HepG2 (cell line): ENCODE data around the gene MAN1C1. TPM values are rescaled to one million over a fixed set of nuclear protein-coding genes. Genes with fewer than 3 reads are reported as not detected.
A peak's percentile ranks its signal among the peaks of the same experiment; 100 is the strongest.

Experiments
- ATAC-seq: fragments of 200-7000 bp; cut with Tn5 transposase; 3 replicates; pipeline ENCODE4 v1.9.1; 2020; ENCODE audit warnings: mild to moderate bottlenecking, moderate library complexity
- BruUV-seq: library from RNA; stranded (reverse); fragments of 400-500 nt; replicated peaks from 2 replicates; lab custom pipeline; 2021; lab: Mats Ljungman, UMichigan
- CTCF ChIA-PET: fragments of 300-600 bp; formaldehyde crosslinking; extraction: SDS; loops from one replicate; lab custom pipeline; 2021; ENCODE audit warnings: low total read pairs, inconsistent platforms, low intra/inter-chr PET ratio; lab: Yijun Ruan, JAX
- POLR2A ChIA-PET: fragments of 350-600 bp; sonication (Branson Sonifier 250); formaldehyde crosslinking; loops from one replicate; lab custom pipeline; 2020; ENCODE audit warnings: antibody characterized with exemption, inconsistent platforms; lab: Yijun Ruan, JAX
- DNase-seq: peaks from one replicate; pipeline ENCODE4 v3.0.0-alpha.2; 2015; ENCODE audit warnings: low spot score
- FAIRE-seq: peaks from 3 replicates; lab custom pipeline; 2011; peaks lifted over from hg19 to GRCh38; lab: Jason Lieb, UNC
- H2AFZ ChIP-seq: one replicate; pipeline ENCODE4 v1.6.1; 2011; ENCODE audit warnings: low read length, inconsistent platforms
- H3K27ac ChIP-seq: fragments of 300-600 bp; 3 replicates; pipeline ENCODE4 v1.8.0; 2011; ENCODE audit warnings: mixed run types, mild to moderate bottlenecking, mixed read lengths, low read length, inconsistent platforms; ENCODE audit not compliant: insufficient read depth; ENCODE audit errors: extremely low read length
- H3K27me3 ChIP-seq, 2 experiments: fragments of 200-600 bp in 1 of 2; 2 replicates in 1 of 2; 3 replicates in 1 of 2; pipeline versions ENCODE4 v1.6.0 to v1.8.0; 2011; ENCODE audit warnings: low read length in 2 of 2, mild to moderate bottlenecking in 2 of 2, moderate library complexity in 2 of 2, inconsistent platforms in 1 of 2; ENCODE audit not compliant: insufficient read depth in 2 of 2, control insufficient read depth in 1 of 2
- H3K36me3 ChIP-seq, 2 experiments: fragments of 200-600 bp in 1 of 2; replicated peaks in 1 of 2; 2 replicates in 1 of 2; 3 replicates in 1 of 2; pipeline versions ENCODE4 v1.5.1 to v1.8.0; 2011; ENCODE audit warnings: low read length in 2 of 2, inconsistent platforms in 1 of 2; ENCODE audit not compliant: insufficient read depth in 2 of 2, control insufficient read depth in 1 of 2
- H3K4me1 ChIP-seq: 2 replicates; pipeline ENCODE4 v1.5.1; 2012; ENCODE audit warnings: low read length, inconsistent platforms; ENCODE audit not compliant: insufficient read depth
- H3K4me2 ChIP-seq: 2 replicates; pipeline ENCODE4 v1.6.0; 2011; ENCODE audit warnings: low read depth, low read length, inconsistent platforms
- H3K4me3 ChIP-seq, 3 experiments: fragments of 200-600 bp in 1 of 3; sonication (generic), shearing (Covaris generic) in 1 of 3; replicated peaks in 1 of 3; 2 replicates each; pipeline ENCODE4 v1.5.1; 2011 to 2016; ENCODE audit warnings: low read length in 3 of 3, inconsistent platforms in 2 of 3, low read depth in 2 of 3, mild to moderate bottlenecking in 2 of 3, control low read depth in 1 of 3, mixed read lengths in 1 of 3; ENCODE audit not compliant: insufficient read depth in 1 of 3
- H3K79me2 ChIP-seq: one replicate; pipeline ENCODE4 v1.6.1; 2011; ENCODE audit warnings: low read length, inconsistent platforms; ENCODE audit not compliant: insufficient read depth
- H3K9ac ChIP-seq: 2 replicates; pipeline ENCODE4 v1.6.0; 2011; ENCODE audit warnings: mild to moderate bottlenecking, low read depth, low read length, inconsistent platforms; ENCODE audit not compliant: insufficient read depth
- H3K9me3 ChIP-seq: 2 replicates; pipeline ENCODE4 v1.5.1; 2012; ENCODE audit warnings: mild to moderate bottlenecking, low read length
- H4K20me1 ChIP-seq: 2 replicates; pipeline ENCODE4 v1.6.0; 2011; ENCODE audit warnings: inconsistent platforms, mild to moderate bottlenecking, low read length, moderate library complexity; ENCODE audit not compliant: insufficient read depth
- AHR ChIP-seq: IDR thresholded peaks from 2 replicates; pipeline ENCODE4 v1.6.1; 2018; ENCODE audit warnings: missing genetic modification reagents, missing compliant biosample characterization
- CBX5 ChIP-seq: sonication (generic); formaldehyde crosslinking; IDR thresholded peaks from 2 replicates; pipeline ENCODE4 v1.4.0; 2020; ENCODE audit warnings: missing genetic modification reagents, borderline replicate concordance
- GTF2F1 ChIP-seq: fragments of 150-350 bp; IDR thresholded peaks from 2 replicates; pipeline ENCODE4 v1.6.1; 2014; ENCODE audit warnings: low read length
- GZF1 ChIP-seq: sonication (generic); formaldehyde crosslinking; IDR thresholded peaks from 2 replicates; pipeline ENCODE4 v1.5.1; 2020; ENCODE audit warnings: mild to moderate bottlenecking, missing genetic modification reagents
- KLF15 ChIP-seq: sonication (generic); formaldehyde crosslinking; IDR thresholded peaks from 2 replicates; pipeline ENCODE4 v1.8.1; 2023; ENCODE audit warnings: borderline replicate concordance, mild to moderate bottlenecking, inconsistent platforms, missing genetic modification reagents, mixed read lengths
- MEIS1 ChIP-seq: sonication (generic); formaldehyde crosslinking; IDR thresholded peaks from 2 replicates; pipeline ENCODE4 v1.9.0; 2021; ENCODE audit warnings: mild to moderate bottlenecking, missing genetic modification reagents, moderate library complexity, borderline replicate concordance
- PATZ1 ChIP-seq: sonication (generic); formaldehyde crosslinking; IDR thresholded peaks from 2 replicates; pipeline ENCODE4 v1.4.0; 2020; ENCODE audit warnings: missing genetic modification reagents
- SMC3 ChIP-seq: IDR thresholded peaks from 2 replicates; pipeline ENCODE4 v1.6.1; 2011; ENCODE audit warnings: low read length, improper control_type of control experiment
- STAG1 ChIP-seq: sonication (generic); formaldehyde crosslinking; IDR thresholded peaks from 2 replicates; pipeline ENCODE4 v1.4.0; 2020; ENCODE audit warnings: missing genetic modification reagents
- XRCC5 ChIP-seq: fragments of 200-400 bp; formaldehyde crosslinking; optimal IDR thresholded peaks from 2 replicates; pipeline ENCODE3; 2017; ENCODE audit warnings: mild to moderate bottlenecking, low read length
- ZBTB34 ChIP-seq: sonication (generic); formaldehyde crosslinking; IDR thresholded peaks from 2 replicates; pipeline ENCODE4 v1.8.0; 2022; ENCODE audit warnings: mild to moderate bottlenecking, missing genetic modification reagents
- ZBTB7A ChIP-seq: sonication (generic); formaldehyde crosslinking; IDR thresholded peaks from 2 replicates; pipeline ENCODE4 v1.8.0; 2022; ENCODE audit warnings: mild to moderate bottlenecking, missing genetic modification reagents
- ZFX ChIP-seq: sonication (generic); formaldehyde crosslinking; IDR thresholded peaks from 2 replicates; pipeline ENCODE4 v1.4.0; 2020; ENCODE audit warnings: mild to moderate bottlenecking, low read depth, missing genetic modification reagents, moderate library complexity
- ZMYM4 ChIP-seq: sonication (generic); formaldehyde crosslinking; IDR thresholded peaks from 2 replicates; pipeline ENCODE4 v1.8.1; 2023; ENCODE audit warnings: mild to moderate bottlenecking, missing genetic modification reagents
- ZNF687 ChIP-seq: sonication (generic); formaldehyde crosslinking; IDR thresholded peaks from 2 replicates; pipeline ENCODE4 v1.5.1; 2020; ENCODE audit warnings: mild to moderate bottlenecking, missing genetic modification reagents, moderate library complexity
- WGBS: methylation state at CpG from one replicate; pipeline ENCODE4 v1.1.6; 2017; ENCODE audit warnings: low lambda C conversion rate; 5-methylcytosine and 5-hydroxymethylcytosine counted together
- in situ Hi-C: cut with HindIII; loops from 2 replicates; pipeline ENCODE4 v1.10.0; 2017; ENCODE audit warnings: low pct_unique_long_range_greater_than_20kb; ENCODE audit not compliant: extremely low pct_ligation_motif_present
- intact Hi-C: fragments of 100-400 bp; cut with micrococcal nuclease; formaldehyde crosslinking; loops from one replicate; pipeline ENCODE4 v1.10.0; 2022; ENCODE audit not compliant: unreplicated experiment
- polyA plus RNA-seq, 8 experiments: library from polyadenylated mRNA; depleted of rRNA in 3 of 8; stranded (reverse) in 7 of 8; unstranded in 1 of 8; fragments of >200 nt; fragmentation: Illumina TruSeq in 4 of 8; extraction: Trizol in 4 of 8; gene quantifications; 2 replicates each; pipeline versions ENCODE4 v1.2.1 to v1.2.3, GENCODE V29; 2011 to 2016; ENCODE audit warnings: low read depth in 4 of 8, missing spikeins in 1 of 8, mixed read lengths in 1 of 8; ENCODE audit not compliant: insufficient read depth in 1 of 8
- total RNA-seq, 5 experiments: library from RNA; depleted of rRNA; stranded (reverse); fragments of >200 nt; fragmentation: Illumina TruSeq; extraction: Trizol; gene quantifications; 2 replicates each; pipeline ENCODE4 v1.2.3, GENCODE V29; 2016; ENCODE audit warnings: low read depth in 1 of 5

Gene MAN1C1
- total and polyA plus RNA-seq, 2 of the 13 experiments (the other 11 are each of a cell fraction or from before 2014, with no cell fraction given) = 0.18 to 0.49 TPM

GRCh38 chr1:25619101-25619890 lies 2.7 kb downstream of the MAN1C1 start:
- Histone ChIP-seq H3K27ac (no peak overlapping the region), H3K36me3 (no peaks in the 10 kb centered on the region), H3K27me3 (peaks cover 12 to 60% of the 10 kb centered on the region in 2 experiments), H2AFZ (no peak overlapping the region), H3K9me3 (no peaks in the 10 kb centered on the region), H3K4me2 (no peak overlapping the region), H3K4me1 (peaks cover 11% of the 10 kb centered on the region), H3K9ac (no peak overlapping the region), H3K4me3 (no peak overlapping the region), H3K79me2 (no peaks in the 10 kb centered on the region), H4K20me1 (no peaks in the 10 kb centered on the region)
- in situ Hi-C loops = loop anchor here (25.0 kb wide), 1 partner anchor 193 kb away; the partner anchor contains the start of genes MTFR1L and SELENON
- DNase-seq (no peak), ATAC-seq (peak; percentile 59), FAIRE-seq (no peak)
- CTCF ChIA-PET = interaction anchor here (0.8 to 1.3 kb wide), 2 partner anchors 177 to 191 kb away, joined by 3 to 4 read pairs; no protein-coding TSS in a partner anchor
- POLR2A ChIA-PET = no interaction called here
- 29% methylated on average over 8 of the region's 11 CpGs for WGBS
- intact Hi-C loops = loop anchor here (5.0 kb wide), 1 partner anchor 178 kb away; no protein-coding TSS in a partner anchor
- no TSS peak for BruUV-seq
- TF ChIP-seq GTF2F1 (no peak), CBX5 (CRISPR knock-in tag) (no peak), MEIS1 (no peak), GZF1 (CRISPR knock-in tag) (no peak), STAG1 (CRISPR knock-in tag) (peak; percentile 48), ZFX (CRISPR knock-in tag) (0 out of 2 replicates have a peak, but pooled peaks have one; percentile 15), SMC3 (peak; percentile 24; the same call in 1 of the 2 replicates), ZBTB7A (CRISPR knock-in tag) (peak; percentile 53; the same call in 1 of the 2 replicates), ZMYM4 (no peak), ZNF687 (CRISPR knock-in tag) (0 out of 2 replicates have a peak, but pooled peaks have one; percentile 19), XRCC5 (peak; percentile 73), PATZ1 (peak; percentile 29; the same call in 1 of the 2 replicates), ZBTB34 (CRISPR knock-in tag) (no peak), KLF15 (CRISPR knock-in tag) (no peak), AHR (no peak)
